HCT116 (cell line): Measurements from ENCODE around the gene ATP5F1D. TPM values are rescaled to one million over a fixed set of nuclear protein-coding genes. Genes with fewer than 3 reads are reported as not detected.

Experiments used
- ATAC-seq: fragments of 200-7000 bp; cut with Tn5 transposase; 2 replicates; pipeline ENCODE4 v1.9.1; 2020; ENCODE audit warnings: mild to moderate bottlenecking, moderate library complexity
- BruUV-seq: library from RNA; stranded (reverse); fragments of 400-500 nt; replicated peaks from 2 replicates; lab custom pipeline; 2021; lab: Mats Ljungman, UMichigan
- CTCF ChIA-PET: fragments of 300-600 bp; sonication (Branson Sonifier 250); formaldehyde crosslinking; loops from one replicate; lab custom pipeline; 2021; ENCODE audit warnings: antibody characterized with exemption; lab: Charles Lee
- POLR2A ChIA-PET: fragments of 300-600, 350-600 bp; sonication (Branson Sonifier 250); formaldehyde crosslinking; loops from one replicate; lab custom pipeline; 2021; ENCODE audit warnings: antibody characterized with exemption; lab: Charles Lee
- RAD21 ChIA-PET, 2 experiments: fragments of 300-600 bp; sonication (Branson Sonifier 250); formaldehyde crosslinking; loops; one replicate each; lab custom pipeline; 2023; ENCODE audit warnings: low total read pairs in 2 of 2; ENCODE audit not compliant: uncharacterized antibody in 2 of 2, unreplicated experiment in 2 of 2, low non-redundant PET in 1 of 2; lab: Charles Lee
- DNase-seq: peaks from one replicate; pipeline ENCODE4 v3.0.0-alpha.2; 2010; ENCODE audit warnings: low read depth, low spot score
- H2AFZ ChIP-seq: fragments of 200-600 bp; shearing (Covaris generic), sonication (generic); 2 replicates; pipeline ENCODE4 v1.6.1; 2017; ENCODE audit warnings: low read depth, mixed run types, mixed read lengths, antibody characterized with exemption, low read length; ENCODE audit not compliant: poor library complexity, severe bottlenecking
- H3K27ac ChIP-seq: 2 replicates; pipeline ENCODE4 v1.5.1; 2012; ENCODE audit warnings: low read depth, low read length
- H3K27me3 ChIP-seq: fragments of 200-600 bp; sonication (generic); 2 replicates; pipeline ENCODE4 v1.6.1; 2016; ENCODE audit warnings: mixed run types, low read length, mixed read lengths; ENCODE audit not compliant: insufficient read depth
- H3K36me3 ChIP-seq, 2 experiments: fragments of 200-500 bp in 1 of 2; fragments of 200-600 bp in 1 of 2; sonication (Bioruptor generic) in 1 of 2; sonication (generic) in 1 of 2; 2 replicates each; pipeline versions ENCODE4 v1.5.1 to v1.6.1; 2014 to 2016; ENCODE audit warnings: low read length in 2 of 2, inconsistent platforms in 1 of 2, mixed read lengths in 1 of 2, mixed run types in 1 of 2; ENCODE audit not compliant: insufficient read depth in 2 of 2, control insufficient read depth in 1 of 2
- H3K4me1 ChIP-seq, 2 experiments: fragments of 200-600 bp in 1 of 2; sonication (generic) in 1 of 2; 2 replicates each; pipeline versions ENCODE4 v1.5.1 to v1.6.1; 2012 to 2017; ENCODE audit warnings: low read length in 2 of 2, inconsistent platforms in 1 of 2, mild to moderate bottlenecking in 1 of 2, mixed read lengths in 1 of 2, mixed run types in 1 of 2, moderate library complexity in 1 of 2; ENCODE audit not compliant: insufficient read depth in 2 of 2, control insufficient read depth in 1 of 2
- H3K4me2 ChIP-seq: fragments of 200-600 bp; sonication (generic); 2 replicates; pipeline ENCODE4 v1.6.1; 2017; ENCODE audit warnings: mixed run types, low read length, mixed read lengths
- H3K4me3 ChIP-seq, 2 experiments: fragments of 200-600 bp in 1 of 2; sonication (generic) in 1 of 2; replicated peaks in 1 of 2; 2 replicates each; pipeline ENCODE4 v1.5.1; 2011 to 2016; ENCODE audit warnings: low read length in 2 of 2, control low read depth in 1 of 2, low read depth in 1 of 2, mild to moderate bottlenecking in 1 of 2, mixed read lengths in 1 of 2, mixed run types in 1 of 2
- H3K79me2 ChIP-seq: fragments of 200-600 bp; sonication (generic); 2 replicates; pipeline ENCODE4 v1.6.1; 2017; ENCODE audit warnings: mild to moderate bottlenecking, mixed run types, low read length, moderate library complexity, mixed read lengths; ENCODE audit not compliant: insufficient read depth
- H3K9ac ChIP-seq: fragments of 200-600 bp; sonication (generic); 2 replicates; pipeline ENCODE4 v1.6.1; 2016; ENCODE audit warnings: low read length, mixed read lengths
- H3K9me2 ChIP-seq: fragments of 200-600 bp; sonication (generic), shearing (Covaris generic); 2 replicates; pipeline ENCODE4 v1.6.1; 2017; ENCODE audit warnings: mixed run types, mild to moderate bottlenecking, moderate library complexity; ENCODE audit not compliant: insufficient read depth
- H3K9me3 ChIP-seq, 2 experiments: fragments of 200-500 bp in 1 of 2; fragments of 200-600 bp in 1 of 2; sonication (Bioruptor generic) in 1 of 2; sonication (generic) in 1 of 2; 2 replicates each; pipeline ENCODE4 v1.6.1; 2014 to 2017; ENCODE audit warnings: low read length in 2 of 2, mixed read lengths in 2 of 2, inconsistent platforms in 1 of 2, low read depth in 1 of 2, mild to moderate bottlenecking in 1 of 2, mixed run types in 1 of 2, moderate library complexity in 1 of 2; ENCODE audit not compliant: control insufficient read depth in 1 of 2, insufficient read depth in 1 of 2
- H4K20me1 ChIP-seq: fragments of 200-600 bp; sonication (generic), shearing (Covaris generic); 2 replicates; pipeline ENCODE4 v1.6.1; 2017; ENCODE audit warnings: mixed run types, mild to moderate bottlenecking, moderate library complexity; ENCODE audit not compliant: insufficient read depth
- ATF3 ChIP-seq: IDR thresholded peaks from 2 replicates; pipeline ENCODE4 v1.6.1; 2012
- CBX3 ChIP-seq: IDR thresholded peaks from 2 replicates; pipeline ENCODE4 v1.6.1; 2012; ENCODE audit warnings: low read depth
- EGR1 ChIP-seq: IDR thresholded peaks from 2 replicates; pipeline ENCODE4 v1.6.1; 2012; ENCODE audit warnings: low read depth
- ELF1 ChIP-seq: IDR thresholded peaks from 2 replicates; pipeline ENCODE4 v1.6.1; 2012; ENCODE audit warnings: low read depth, borderline replicate concordance
- EZH2 ChIP-seq: fragments of 200-600 bp; sonication (generic); IDR thresholded peaks from 2 replicates; pipeline ENCODE4 v1.6.1; 2017; ENCODE audit warnings: antibody characterized with exemption, mixed run types
- EZH2phosphoT487 ChIP-seq: fragments of 200-600 bp; IDR thresholded peaks from 2 replicates; pipeline ENCODE4 v1.6.1; 2018; ENCODE audit warnings: antibody characterized with exemption, borderline replicate concordance
- FOSL1 ChIP-seq: IDR thresholded peaks from 2 replicates; pipeline ENCODE4 v1.6.1; 2012; ENCODE audit warnings: low read depth
- JUND ChIP-seq: IDR thresholded peaks from 2 replicates; pipeline ENCODE4 v1.6.1; 2012
- MAX ChIP-seq: IDR thresholded peaks from 2 replicates; pipeline ENCODE4 v1.6.1; 2012
- SIN3A ChIP-seq: IDR thresholded peaks from 2 replicates; pipeline ENCODE4 v1.6.1; 2012; ENCODE audit warnings: low read depth
- SP1 ChIP-seq: IDR thresholded peaks from 2 replicates; pipeline ENCODE4 v1.6.1; 2012; ENCODE audit warnings: low read depth
- SRF ChIP-seq: IDR thresholded peaks from 2 replicates; pipeline ENCODE4 v1.6.1; 2012; ENCODE audit warnings: low read depth
- TCF7L2 ChIP-seq: IDR thresholded peaks from 2 replicates; pipeline ENCODE4 v1.7.0; 2011; ENCODE audit warnings: borderline replicate concordance, inconsistent platforms; ENCODE audit not compliant: insufficient read depth, insufficient read length; ENCODE audit errors: extremely low read depth
- YY1 ChIP-seq: IDR thresholded peaks from 2 replicates; pipeline ENCODE4 v1.6.1; 2011; ENCODE audit warnings: low read length, low read depth, moderate library complexity, mild to moderate bottlenecking; ENCODE audit not compliant: insufficient replicate concordance; ENCODE audit errors: extremely low read depth
- ZFX ChIP-seq: fragments of 450-650 bp; IDR thresholded peaks from 2 replicates; pipeline ENCODE4 v1.6.1; 2017
- ZNF274 ChIP-seq: fragments of 200-500 bp; sonication (Bioruptor generic); IDR thresholded peaks from 2 replicates; pipeline ENCODE4 v1.6.1; 2014; ENCODE audit warnings: mild to moderate bottlenecking, low read depth, low read length, inconsistent platforms
- intact Hi-C: fragments of 100-400 bp; cut with micrococcal nuclease; formaldehyde crosslinking; loops from 2 replicates; pipeline ENCODE4 v1.10.0; 2022
- total RNA-seq: library from RNA; stranded (reverse); gene quantifications from one replicate; pipeline ENCODE4 v1.2.1, GENCODE V29; 2021; ENCODE audit not compliant: unreplicated experiment

ATP5F1D gene
- total RNA-seq, 1 experiment from 2014 or later: 428 TPM

GRCh38 chr19:1211494-1212234, 29.9 kb upstream of the ATP5F1D start (continued):
- no peak for TF ChIP-seq SRF
- TF ChIP-seq, all 23 proteins: peak for 0

- H3K27me3 ChIP-seq: no peaks in the 10 kb centered on the region
- H3K4me3 ChIP-seq: no peak overlapping the region
- DNase-seq: no peak
- H3K9me3 ChIP-seq: no peaks in the 10 kb centered on the region
- H3K4me2 ChIP-seq: no peak overlapping the region
- H3K4me1 ChIP-seq: peaks cover 26 to 71% of the 10 kb centered on the region in 2 experiments
- H3K27ac ChIP-seq: peak overlapping the region; percentile 56; the same call in 1 of the 2 replicates
- ATAC-seq: no peak
- peaks cover 2 to 24% of the 10 kb centered on the region in 2 experiments; a peak in 2 of 4 replicates for H3K36me3 ChIP-seq
- CTCF ChIA-PET: interaction anchor here (1.0 to 1.2 kb wide), 2 partner anchors 31 to 100 kb away, joined by 3 to 4 read pairs; no protein-coding TSS in a partner anchor
- peaks cover 99% of the 10 kb centered on the region for H3K79me2 ChIP-seq
- H3K9ac ChIP-seq: peak overlapping the region; percentile 23; the same call in 1 of the 2 replicates
- no TSS peak for BruUV-seq
- H3K9me2 ChIP-seq: no peaks in the 10 kb centered on the region
- no peak overlapping the region for H2AFZ ChIP-seq
- H4K20me1 ChIP-seq: no peaks in the 10 kb centered on the region
- POLR2A ChIA-PET: interaction anchor here (0.6 kb wide), 1 partner anchor 112 kb away, joined by 3 read pairs; no protein-coding TSS in a partner anchor
- intact Hi-C loops: no loop called here
- TF ChIP-seq EGR1: no peak
- no peak for TF ChIP-seq ZNF274
- no peak for TF ChIP-seq JUND
- TF ChIP-seq MAX: no peak
- no peak for TF ChIP-seq EZH2phosphoT487
- TF ChIP-seq ELF1: no peak
- no peak for TF ChIP-seq CBX3
- no peak for TF ChIP-seq ZFX
- TF ChIP-seq YY1: no peak
- TF ChIP-seq FOSL1: no peak
- no peak for TF ChIP-seq EZH2
- no peak for TF ChIP-seq SRF
- no peak for TF ChIP-seq SP1
- TF ChIP-seq TCF7L2: no peak
- TF ChIP-seq SIN3A: no peak
- TF ChIP-seq ATF3: no peak
- TF ChIP-seq, all 23 proteins: peak for 0
- RAD21 ChIA-PET: no interaction called here
Measured at GRCh38 chr19:1213391-1214286, 27.9 kb upstream of the ATP5F1D start.
